Omental fat pad (tissue), 4 donors: ENCODE results near the gene SSH2. TPM values are rescaled to one million over a fixed set of nuclear protein-coding genes. Genes with fewer than 3 reads are reported as not detected.
"Not testable (repeated sequence)": the region's sequence is repeated elsewhere in the genome, so short reads cannot be mapped to it uniquely, and the experiment has no call there.

Experiments used
- ATAC-seq: fragments of 150-250 bp; one replicate; pipeline ENCODE4 v1.9.1; 2016; ENCODE audit warnings: mild to moderate bottlenecking, moderate library complexity; ENCODE audit not compliant: low FRiP score
- DNase-seq: peaks from one replicate; pipeline ENCODE4 v3.0.0-alpha.2; 2019; ENCODE audit warnings: low spot score
- total RNA-seq, 4 donors: library from RNA; depleted of rRNA; stranded (reverse); fragments of >200 nt; gene quantifications; one replicate each; pipeline ENCODE4 v1.1.0, GENCODE V29; 2016
- TF ChIP-seq, protein P1 (sequence below), 3 donors: fragments of 450-650 bp; IDR thresholded peaks; one replicate each; pipeline ENCODE4 v1.5.1; 2016 to 2017; ENCODE audit warnings: antibody characterized with exemption in 3 of 3, mild to moderate bottlenecking in 3 of 3, moderate library complexity in 2 of 3

SSH2 gene
- total RNA-seq, 4 donors from 2014 or later, result 25.1 to 88.0 (median 35.8) TPM

DNA sequence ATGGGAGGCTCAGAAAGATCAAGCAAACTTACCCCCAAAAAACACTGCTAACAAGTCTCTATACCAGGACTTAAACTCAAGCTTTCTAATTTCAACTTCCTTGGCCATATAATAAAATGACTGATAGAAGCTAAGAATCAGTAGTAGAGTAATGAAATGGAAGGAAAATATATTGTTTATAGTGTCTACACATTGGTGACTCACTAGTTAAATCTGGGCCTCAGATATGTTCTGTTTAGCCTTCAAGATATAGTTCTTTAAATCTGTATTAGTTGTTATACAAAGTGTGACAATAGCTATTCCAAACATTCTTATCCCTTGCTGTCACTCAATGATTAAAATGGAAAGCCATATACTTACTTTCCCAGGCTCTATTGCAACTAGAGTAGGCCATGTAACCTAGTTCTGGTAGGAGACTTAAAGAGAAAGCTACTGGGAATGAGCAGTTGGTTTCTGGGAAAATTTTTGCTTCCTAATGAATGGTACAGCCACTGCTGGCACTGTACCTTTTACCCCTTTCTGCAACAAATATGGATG lies 18.3 kb downstream of the SSH2 start:
- TF ChIP-seq, protein P1, sequence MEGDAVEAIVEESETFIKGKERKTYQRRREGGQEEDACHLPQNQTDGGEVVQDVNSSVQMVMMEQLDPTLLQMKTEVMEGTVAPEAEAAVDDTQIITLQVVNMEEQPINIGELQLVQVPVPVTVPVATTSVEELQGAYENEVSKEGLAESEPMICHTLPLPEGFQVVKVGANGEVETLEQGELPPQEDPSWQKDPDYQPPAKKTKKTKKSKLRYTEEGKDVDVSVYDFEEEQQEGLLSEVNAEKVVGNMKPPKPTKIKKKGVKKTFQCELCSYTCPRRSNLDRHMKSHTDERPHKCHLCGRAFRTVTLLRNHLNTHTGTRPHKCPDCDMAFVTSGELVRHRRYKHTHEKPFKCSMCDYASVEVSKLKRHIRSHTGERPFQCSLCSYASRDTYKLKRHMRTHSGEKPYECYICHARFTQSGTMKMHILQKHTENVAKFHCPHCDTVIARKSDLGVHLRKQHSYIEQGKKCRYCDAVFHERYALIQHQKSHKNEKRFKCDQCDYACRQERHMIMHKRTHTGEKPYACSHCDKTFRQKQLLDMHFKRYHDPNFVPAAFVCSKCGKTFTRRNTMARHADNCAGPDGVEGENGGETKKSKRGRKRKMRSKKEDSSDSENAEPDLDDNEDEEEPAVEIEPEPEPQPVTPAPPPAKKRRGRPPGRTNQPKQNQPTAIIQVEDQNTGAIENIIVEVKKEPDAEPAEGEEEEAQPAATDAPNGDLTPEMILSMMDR (IDR thresholded peaks at IDR 0.05), result no peak
- ATAC-seq, result no peak
- DNase-seq, result no peak

DNA sequence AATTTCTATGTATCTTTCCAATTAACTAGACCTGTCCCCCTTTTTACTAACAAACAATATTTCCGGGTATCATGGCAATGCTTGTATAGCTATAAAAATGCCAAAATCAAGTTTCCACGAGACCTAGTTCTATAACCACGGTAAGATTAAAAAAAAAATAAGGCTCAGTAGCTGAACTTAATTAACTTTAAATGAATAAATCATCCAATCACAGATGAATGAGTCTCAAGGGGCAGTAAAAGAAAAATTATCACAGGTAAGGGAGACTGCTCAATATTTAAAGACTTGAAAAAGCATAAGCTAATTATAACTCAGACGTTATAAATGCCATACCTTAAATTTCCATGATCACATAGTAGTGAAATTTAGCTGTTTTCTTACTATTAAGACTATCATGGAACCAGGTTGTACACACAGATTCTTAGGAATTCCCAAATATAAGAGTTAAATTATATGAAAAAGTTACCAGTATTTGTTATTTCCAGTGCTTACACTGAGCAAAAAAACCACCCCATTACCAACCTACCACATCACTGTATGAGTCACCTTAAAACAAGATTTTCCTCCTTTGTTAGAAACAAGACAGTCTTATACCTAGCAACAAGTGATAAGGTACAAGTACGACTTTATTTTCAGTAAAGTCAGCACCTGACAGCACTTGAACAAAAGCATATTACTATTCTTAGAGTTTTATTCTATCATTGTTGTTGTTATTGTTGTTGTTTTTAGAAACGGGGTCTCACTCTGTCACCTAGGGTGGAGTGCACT lies 20.6 kb downstream of the SSH2 start:
- TF ChIP-seq, protein P1 (IDR thresholded peaks at IDR 0.05), result no peak
- no peak for ATAC-seq
- no peak for DNase-seq

DNA sequence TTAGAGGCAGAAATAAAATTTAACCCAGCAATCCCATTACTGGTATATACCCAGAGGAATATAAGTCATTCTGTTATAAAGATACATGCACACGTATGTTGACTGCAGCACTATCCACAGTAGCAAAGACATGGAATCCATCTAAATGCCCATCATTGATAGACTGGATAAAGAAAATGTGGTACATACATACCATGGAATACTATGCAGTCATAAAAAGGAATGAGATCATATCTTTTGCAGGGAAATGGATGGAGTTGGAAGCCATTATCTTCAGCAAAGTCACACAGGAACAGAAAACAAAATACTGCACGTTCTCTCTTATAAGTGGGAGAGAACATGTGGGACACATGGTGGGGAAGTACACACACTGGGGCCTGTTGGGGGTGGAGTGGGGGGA lies 23.1 kb downstream of the SSH2 start:
- DNase-seq (no peak), ATAC-seq (no peak)
- TF ChIP-seq, protein P1 (IDR thresholded peaks at IDR 0.05), result no peak

DNA sequence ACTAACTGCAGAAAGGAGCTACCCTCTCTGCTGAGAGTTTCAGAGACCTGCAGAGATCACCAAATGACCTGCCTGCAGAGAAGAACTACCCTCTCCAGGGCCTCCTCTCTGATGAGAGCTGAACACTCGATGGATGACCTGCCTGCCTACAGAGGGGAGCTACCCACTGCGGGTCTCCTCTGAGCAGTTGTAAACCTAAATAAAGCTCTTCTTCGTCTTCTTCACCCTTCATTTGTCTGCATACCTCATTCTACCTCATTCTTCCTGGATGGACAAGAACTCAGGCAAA lies 24.2 kb downstream of the SSH2 start:
- no peak for ATAC-seq
- DNase-seq, result no peak
- TF ChIP-seq, protein P1 (IDR thresholded peaks at IDR 0.05), result no peak

DNA sequence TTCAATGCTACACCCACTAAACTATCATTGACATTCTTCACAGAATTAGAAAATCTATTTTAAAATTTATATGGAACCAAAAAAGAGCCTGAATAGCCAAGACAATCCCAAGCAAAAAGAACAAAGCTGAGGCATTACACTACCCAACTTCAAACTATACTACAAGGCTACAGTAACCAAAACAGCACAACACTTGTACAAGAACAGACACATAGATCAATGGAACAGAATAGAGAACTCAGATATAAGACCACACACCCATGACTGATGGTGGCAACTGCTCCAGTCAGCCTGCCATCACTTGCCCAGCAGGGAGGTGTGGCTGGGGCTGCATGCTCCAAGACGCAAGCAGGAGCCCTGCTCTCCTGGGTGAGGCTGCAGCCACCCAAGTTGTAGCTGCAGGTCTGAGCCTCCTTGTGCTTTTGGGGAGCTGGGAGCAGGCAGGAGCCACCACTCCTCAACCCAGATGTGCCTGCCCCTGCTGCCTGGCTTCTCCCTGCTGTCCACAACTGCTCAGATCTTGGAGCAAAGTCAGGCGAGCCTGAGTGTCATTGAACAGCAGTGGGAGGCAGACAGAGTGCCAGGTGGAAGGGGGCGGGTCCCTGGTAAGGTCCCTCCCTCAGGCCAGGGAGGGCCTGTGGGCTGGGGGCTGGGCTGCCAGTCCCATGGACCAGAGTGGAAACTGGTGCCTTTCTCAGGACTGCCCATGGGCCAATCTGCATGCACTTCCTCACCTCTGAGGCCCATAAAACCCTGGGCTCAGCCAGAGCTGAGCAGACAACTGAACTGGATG lies 24.7 kb downstream of the SSH2 start:
- TF ChIP-seq, protein P1 (IDR thresholded peaks at IDR 0.05), result no peak
- no peak for ATAC-seq

DNA sequence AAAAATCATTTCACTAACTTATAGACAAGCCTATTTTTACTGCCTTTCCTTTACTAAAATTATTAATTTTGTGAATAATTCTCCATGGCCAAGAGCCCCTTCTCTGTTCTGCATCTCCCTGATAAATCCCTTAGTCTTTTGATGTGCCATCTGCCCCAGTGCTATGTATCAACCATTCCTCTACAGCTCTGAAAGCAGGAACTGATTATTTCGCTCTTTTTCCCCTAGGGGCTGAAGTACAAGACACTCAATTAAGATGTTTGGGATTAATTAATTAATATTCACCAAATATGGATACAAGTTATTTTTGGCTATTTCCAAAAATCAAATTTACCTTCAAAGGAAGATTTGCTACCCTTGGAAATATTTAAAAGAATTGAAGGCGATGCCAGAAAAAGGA lies 26.6 kb downstream of the SSH2 start:
- TF ChIP-seq, protein P1 (IDR thresholded peaks at IDR 0.05), result no peak
- DNase-seq (no peak), ATAC-seq (no peak)

More for the DNA sequence above, 24.7 kb downstream of the SSH2 start:
- no peak for DNase-seq

DNA sequence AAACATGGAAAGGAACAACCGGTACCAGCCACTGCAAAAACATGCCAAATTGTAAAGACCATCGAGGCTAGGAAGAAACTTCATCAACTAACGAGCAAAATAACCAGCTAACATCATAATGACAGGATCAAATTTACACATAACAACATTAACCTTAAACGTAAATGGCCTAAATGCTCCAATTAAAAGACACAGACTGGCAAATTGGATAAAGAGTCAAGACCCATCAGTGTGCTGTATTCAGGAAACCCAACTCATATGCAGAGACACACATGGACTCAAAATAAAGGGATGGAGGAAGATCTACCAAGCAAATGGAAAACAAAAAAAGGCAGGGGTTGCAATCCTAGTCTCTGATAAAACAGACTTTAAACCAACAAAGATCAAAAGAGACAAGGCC lies 32.9 kb downstream of the SSH2 start:
- not testable (repeated sequence) for ATAC-seq, DNase-seq
